GM19328 (cell line): Measurements from ENCODE around the gene GALNT17.

Source experiments
- ATAC-seq: cut with Tn5 transposase; IDR thresholded peaks from one replicate; pipeline ENCODE4 v1.9.1; 2021; ENCODE audit warnings: mild to moderate bottlenecking, moderate library complexity; ENCODE audit not compliant: unreplicated experiment

GALNT17 gene

GRCh38 chr7:71327946-71328345 lies 196.0 kb downstream of the GALNT17 start:
- ATAC-seq: no peak

- no peak for ATAC-seq
These were observed 197.2 kb downstream of the GALNT17 start for GRCh38 chr7:71329030-71329660.

GRCh38 chr7:71332207-71332606 lies 200.3 kb downstream of the GALNT17 start:
- no peak for ATAC-seq

- ATAC-seq: no peak
These were observed 202.6 kb downstream of the GALNT17 start for GRCh38 chr7:71334541-71334940.

GRCh38 chr7:71338866-71339265 lies 206.9 kb downstream of the GALNT17 start:
- no peak for ATAC-seq

- ATAC-seq: no peak
These were observed 208.0 kb downstream of the GALNT17 start for GRCh38 chr7:71339924-71340323.

GRCh38 chr7:71342202-71342601 lies 210.3 kb downstream of the GALNT17 start:
- ATAC-seq: no peak

- no peak for ATAC-seq
These were observed 211.1 kb downstream of the GALNT17 start for GRCh38 chr7:71343039-71343438.

GRCh38 chr7:71343892-71344291 lies 211.9 kb downstream of the GALNT17 start:
- no peak for ATAC-seq

- ATAC-seq: no peak
These were observed 213.4 kb downstream of the GALNT17 start for GRCh38 chr7:71345117-71345884.

GRCh38 chr7:71348821-71349681 lies 217.1 kb downstream of the GALNT17 start:
- ATAC-seq: no peak

GRCh38 chr7:71349682-71350481 lies 217.9 kb downstream of the GALNT17 start:
- ATAC-seq: no peak

GRCh38 chr7:71350680-71351079 lies 218.7 kb downstream of the GALNT17 start:
- no peak for ATAC-seq

- ATAC-seq: no peak
These were observed 222.8 kb downstream of the GALNT17 start for GRCh38 chr7:71354716-71355115.

GRCh38 chr7:71361451-71362032 lies 229.6 kb downstream of the GALNT17 start:
- ATAC-seq: no peak

- no peak for ATAC-seq
These were observed 230.3 kb downstream of the GALNT17 start for GRCh38 chr7:71362240-71362639.

GRCh38 chr7:71363223-71363622 lies 231.3 kb downstream of the GALNT17 start:
- no peak for ATAC-seq

- no peak for ATAC-seq
These were observed 231.7 kb downstream of the GALNT17 start for GRCh38 chr7:71363627-71364026.

GRCh38 chr7:71364551-71364950 lies 232.6 kb downstream of the GALNT17 start:
- no peak for ATAC-seq

- ATAC-seq: no peak
These were observed 241.0 kb downstream of the GALNT17 start for GRCh38 chr7:71372991-71373390.
